Lower leg skin (tissue), 4 donors: Measurements from ENCODE around the gene DSCAML1. TPM values are rescaled to one million over a fixed set of nuclear protein-coding genes. Genes with fewer than 3 reads are reported as not detected.

Experiments
- DNase-seq, 2 donors: peaks; one replicate each; pipeline ENCODE4 v3.0.0-alpha.2; 2019; ENCODE audit warnings: low spot score in 2 of 2
- H3K4me3 ChIP-seq: fragments of 200-600 bp; sonication (generic); 2 replicates; pipeline ENCODE4 v1.5.1; 2017; ENCODE audit warnings: mild to moderate bottlenecking, low read depth; ENCODE audit not compliant: poor library complexity, severe bottlenecking
- CTCF ChIP-seq, 3 donors: fragments of 450-650 bp; IDR thresholded peaks; one replicate each; pipeline ENCODE4 v1.5.1; 2016; ENCODE audit warnings: antibody characterized with exemption in 3 of 3, mild to moderate bottlenecking in 3 of 3, moderate library complexity in 2 of 3
- POLR2A ChIP-seq, 2 donors: fragments of 450-650 bp; IDR thresholded peaks; one replicate each; pipeline ENCODE4 v1.6.1; 2016 to 2017; ENCODE audit warnings: antibody characterized with exemption in 2 of 2, mild to moderate bottlenecking in 1 of 2, moderate library complexity in 1 of 2
- WGBS, 2 donors: methylation state at CpG; one replicate each; pipeline ENCODE4 v1.1.5; 2018; 5-methylcytosine and 5-hydroxymethylcytosine counted together
- intact Hi-C: fragments of 100-400 bp; cut with DNase I; formaldehyde crosslinking; loops from one replicate; pipeline ENCODE4 v1.15.0; 2023; ENCODE audit warnings: low total_unique reads
- total RNA-seq, 4 donors: library from RNA; depleted of rRNA; stranded (reverse); fragments of >200 nt; gene quantifications; one replicate each; pipeline ENCODE4 v1.1.0, GENCODE V29; 2016

Gene DSCAML1
- total RNA-seq, 4 donors from 2014 or later = 0.07 to 0.13 (median 0.08) TPM

- TF ChIP-seq CTCF (IDR thresholded peaks at IDR 0.05) = no peak
- no peak for TF ChIP-seq POLR2A (IDR thresholded peaks at IDR 0.05)
- intact Hi-C loops = no loop called here
- 76 to 77% methylated on average over 4 of the region's 4 CpGs for WGBS, 2 donors
- no peak for DNase-seq
- H3K4me3 ChIP-seq = no peak overlapping the region
These were observed 43.0 kb downstream of the DSCAML1 start for GRCh38 chr11:117754030-117754429.

GRCh38 chr11:117752721-117753237, 44.2 kb downstream of the DSCAML1 start:
- intact Hi-C loops = no loop called here
- TF ChIP-seq POLR2A (IDR thresholded peaks at IDR 0.05) = no peak
- peak in 1 of 2 donors; percentile 84 for DNase-seq
- WGBS, 2 donors = 84 to 88% methylated on average over 9 of the region's 9 CpGs
- H3K4me3 ChIP-seq = no peak overlapping the region

- intact Hi-C loops = no loop called here
- TF ChIP-seq CTCF (IDR thresholded peaks at IDR 0.05) (no peak), POLR2A (IDR thresholded peaks at IDR 0.05) (no peak)
- DNase-seq = no peak
- 82 to 90% methylated on average over 2 of the region's 2 CpGs for WGBS, 2 donors
- H3K4me3 ChIP-seq = no peak overlapping the region
These were observed 44.9 kb downstream of the DSCAML1 start for GRCh38 chr11:117752071-117752470.

GRCh38 chr11:117750916-117751662, 45.9 kb downstream of the DSCAML1 start:
- intact Hi-C loops = no loop called here

GRCh38 chr11:117750357-117750756, 46.7 kb downstream of the DSCAML1 start:
- WGBS, 2 donors = 65 to 69% methylated on average over 5 of the region's 5 CpGs
- TF ChIP-seq POLR2A (IDR thresholded peaks at IDR 0.05) (no peak), CTCF (IDR thresholded peaks at IDR 0.05) (no peak)
- no peak overlapping the region for H3K4me3 ChIP-seq
- intact Hi-C loops = no loop called here
- DNase-seq = no peak

More at GRCh38 chr11:117750916-117751662, 45.9 kb downstream of the DSCAML1 start:
- no peak overlapping the region for H3K4me3 ChIP-seq
- 87 to 90% methylated on average over 14 of the region's 14 CpGs for WGBS, 2 donors
- no peak for DNase-seq
- no peak for TF ChIP-seq CTCF (IDR thresholded peaks at IDR 0.05)
- TF ChIP-seq POLR2A (IDR thresholded peaks at IDR 0.05) = no peak

- DNase-seq = no peak
- no peak for TF ChIP-seq CTCF (IDR thresholded peaks at IDR 0.05)
- no peak for TF ChIP-seq POLR2A (IDR thresholded peaks at IDR 0.05)
- WGBS, 2 donors = 89 to 92% methylated on average over 8 of the region's 8 CpGs
- H3K4me3 ChIP-seq = no peak overlapping the region
- intact Hi-C loops = no loop called here
These were observed 47.5 kb downstream of the DSCAML1 start for GRCh38 chr11:117749541-117749910.
